GM18517 (cell line): Measurements from ENCODE around the gene STX12.
"Not testable (repeated sequence)": the region's sequence is repeated elsewhere in the genome, so short reads cannot be mapped to it uniquely, and the experiment has no call there.

Source experiments
- ATAC-seq: cut with Tn5 transposase; IDR thresholded peaks from one replicate; pipeline ENCODE4 v1.9.1; 2021; ENCODE audit warnings: mild to moderate bottlenecking, moderate library complexity; ENCODE audit not compliant: unreplicated experiment

STX12 gene

DNA sequence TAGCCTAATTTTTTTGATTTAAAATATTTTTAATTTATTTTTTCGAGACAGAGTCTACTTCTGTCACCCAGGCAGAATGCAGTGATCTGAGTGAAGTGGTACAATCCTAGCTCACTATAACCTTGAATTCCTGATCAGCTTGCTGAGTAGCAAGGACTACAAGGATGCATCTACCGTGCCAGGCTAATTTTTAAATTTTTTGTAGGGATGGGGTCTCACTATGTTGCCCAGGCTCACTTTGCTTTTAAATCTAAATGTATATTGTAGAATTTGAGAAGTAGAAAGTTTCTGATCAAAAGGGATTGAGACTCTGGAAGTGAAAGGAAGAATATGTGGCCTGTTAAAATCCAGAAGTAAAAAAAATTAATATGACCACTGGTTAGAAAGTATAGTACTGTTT lies 1.6 kb downstream of the STX12 start:
- ATAC-seq: no peak

DNA sequence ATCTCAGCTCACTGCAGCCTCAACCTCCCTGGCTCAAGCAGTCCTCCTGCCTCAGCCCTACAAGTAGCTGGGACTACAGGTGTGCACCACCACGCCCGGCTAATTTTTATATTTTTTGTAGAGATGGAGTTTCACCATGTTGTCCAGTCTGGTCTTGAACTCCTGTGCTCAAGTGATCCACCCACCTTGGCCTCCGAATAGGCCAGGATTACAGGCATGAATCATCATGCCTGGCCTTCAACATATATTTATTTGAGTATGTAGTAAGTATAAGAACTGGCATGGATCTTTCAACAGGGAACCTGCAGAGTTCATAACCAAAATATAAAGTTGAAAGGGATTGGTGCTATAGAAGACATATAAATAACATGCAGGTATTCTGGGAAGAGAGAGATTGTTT lies 2.3 kb downstream of the STX12 start:
- not testable (repeated sequence) for ATAC-seq

DNA sequence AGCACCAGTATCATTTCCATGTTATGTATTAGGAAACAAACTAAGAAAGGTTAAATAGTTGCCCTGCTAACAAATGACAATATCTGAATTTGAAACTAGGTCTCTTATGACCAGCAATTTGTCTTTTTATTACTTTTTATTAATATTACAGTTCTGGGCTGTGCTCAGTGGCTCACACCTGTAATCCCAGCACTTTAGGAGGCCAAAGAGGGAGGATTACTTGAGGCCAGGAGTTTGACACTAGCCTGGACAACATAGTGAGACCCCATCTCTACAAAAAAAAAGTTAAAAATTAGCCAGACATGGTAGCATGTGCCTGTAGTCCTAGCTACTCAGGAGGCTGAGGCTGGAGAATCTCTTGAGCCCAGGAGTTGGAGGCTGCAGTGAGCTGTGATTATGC lies 3.3 kb downstream of the STX12 start:
- not testable (repeated sequence) for ATAC-seq

DNA sequence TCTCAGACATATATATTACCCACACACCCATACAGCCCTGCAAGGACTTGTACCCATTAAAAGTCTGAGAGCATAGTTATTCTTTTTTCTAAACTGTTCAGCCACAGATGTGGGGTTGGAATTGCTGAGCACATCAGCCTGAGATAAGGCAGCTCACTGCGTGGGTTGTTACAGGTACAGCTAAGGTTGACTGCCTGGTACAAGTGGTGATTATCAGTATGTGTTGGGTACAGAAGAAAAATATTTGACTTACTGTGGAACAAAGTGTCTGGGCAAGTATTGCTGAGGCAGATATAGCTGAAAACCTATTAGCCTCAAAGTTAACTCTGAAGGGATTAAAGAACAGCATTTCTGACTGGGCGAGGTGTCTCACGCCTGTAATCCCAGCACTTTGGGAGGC lies 5.0 kb downstream of the STX12 start:
- ATAC-seq: no peak

DNA sequence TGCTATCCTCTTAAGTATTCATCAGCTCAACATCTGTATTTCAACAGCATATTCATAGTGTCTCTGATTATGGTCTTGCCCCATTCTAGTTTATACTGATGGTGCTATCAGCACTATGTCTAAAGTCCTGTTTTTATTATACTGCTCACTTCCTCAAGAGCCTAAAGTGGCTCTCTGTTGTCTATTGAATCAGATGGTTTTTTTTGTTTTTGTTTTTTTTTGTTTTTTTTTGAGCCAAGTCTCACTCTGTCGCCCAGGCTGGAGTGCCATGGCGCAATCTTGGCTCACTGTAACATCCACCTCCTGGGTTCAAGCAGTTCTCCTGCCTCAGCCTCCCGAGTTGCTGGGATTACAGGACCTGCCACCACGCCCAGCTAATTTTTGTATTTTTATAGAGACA lies 6.1 kb downstream of the STX12 start:
- ATAC-seq: no peak

- no peak for ATAC-seq
Measured at GRCh38 chr1:27782950-27783349, 9.9 kb downstream of the STX12 start.

DNA sequence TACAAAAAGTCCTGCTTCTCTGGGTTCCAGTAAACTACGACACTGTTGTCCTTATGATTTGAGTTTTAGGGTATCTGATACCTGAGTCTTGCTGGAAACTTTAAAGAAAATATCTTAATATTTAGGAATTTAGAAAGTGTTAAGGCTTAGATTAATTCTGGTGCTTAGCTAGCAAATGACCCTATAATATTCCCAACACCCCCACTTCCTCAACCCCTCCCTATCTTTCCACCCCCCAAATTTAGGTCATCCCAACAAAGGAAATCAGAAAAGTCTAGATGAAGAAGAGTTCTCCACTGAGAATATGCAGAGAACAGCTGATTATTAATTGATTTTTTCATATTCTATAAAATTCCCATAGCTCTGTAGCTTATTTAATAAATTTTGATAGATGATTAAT lies 11.7 kb downstream of the STX12 start:
- ATAC-seq: no peak

- no peak for ATAC-seq
Measured at GRCh38 chr1:27785781-27786455, 12.9 kb downstream of the STX12 start.

DNA sequence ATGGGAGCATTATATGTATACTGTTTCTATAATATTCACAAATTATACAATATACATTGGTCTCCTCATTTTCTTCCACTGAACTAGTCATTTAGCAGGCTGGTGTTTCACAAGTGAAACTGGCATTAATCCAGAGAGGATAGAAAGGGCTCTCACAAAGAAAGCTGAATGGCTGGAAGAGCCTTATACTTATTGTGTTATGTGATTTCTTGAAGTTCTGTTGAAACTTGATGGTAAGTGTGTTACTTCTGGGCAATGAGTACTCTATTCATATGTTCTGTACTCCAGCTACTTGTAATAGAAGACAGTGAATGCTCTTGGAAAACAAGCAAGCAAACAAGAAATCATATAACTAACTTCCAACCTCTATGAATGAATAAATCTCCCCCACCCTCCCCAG lies 14.9 kb downstream of the STX12 start:
- ATAC-seq: no peak

GRCh38 chr1:27789540-27790041 lies 16.6 kb downstream of the STX12 start:
- ATAC-seq: no peak

GRCh38 chr1:27790270-27790669 lies 17.3 kb downstream of the STX12 start:
- not testable (repeated sequence) for ATAC-seq

GRCh38 chr1:27795601-27796000 lies 22.6 kb downstream of the STX12 start:
- ATAC-seq: no peak

DNA sequence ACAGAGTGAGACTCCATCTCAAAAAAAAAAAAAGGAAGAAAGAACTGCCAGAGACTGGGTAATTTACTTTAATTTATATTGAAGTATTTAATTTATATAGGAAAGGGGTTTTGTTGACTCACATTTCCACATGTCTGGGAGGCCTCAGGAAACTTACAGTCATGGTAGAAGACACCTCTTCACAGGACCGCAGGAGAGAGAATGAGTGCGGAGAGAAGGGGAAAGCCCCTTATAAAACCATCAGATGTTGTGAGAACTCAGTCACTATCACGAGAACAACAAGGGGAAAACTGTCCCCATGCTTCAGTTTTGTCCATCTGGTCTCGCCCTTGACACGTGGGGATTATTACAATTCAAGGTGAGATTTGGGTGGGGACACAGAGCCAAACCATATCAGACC lies 31.8 kb downstream of the STX12 start:
- no peak for ATAC-seq

- ATAC-seq: no peak
Measured at GRCh38 chr1:27806758-27807157, 33.7 kb downstream of the STX12 start.

DNA sequence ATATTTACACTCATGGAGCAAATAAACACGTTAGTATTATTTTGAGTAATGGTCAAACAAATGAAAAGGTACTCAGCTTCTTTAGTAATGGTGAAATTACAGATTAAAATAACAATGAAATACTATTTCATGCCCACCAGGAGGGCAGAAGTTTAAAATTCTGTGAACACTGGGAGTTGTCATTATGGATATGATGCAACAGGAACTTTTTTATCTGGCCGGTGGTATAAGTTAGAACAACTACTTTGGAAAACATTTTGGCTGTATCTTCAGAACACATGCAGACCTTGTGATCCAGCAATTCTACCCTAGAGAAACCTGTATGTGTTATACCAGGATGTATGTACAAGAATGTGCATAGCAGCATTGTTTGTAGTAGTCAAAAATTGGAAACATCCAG lies 34.4 kb downstream of the STX12 start:
- ATAC-seq: no peak

GRCh38 chr1:27808131-27808530 lies 35.1 kb downstream of the STX12 start:
- ATAC-seq: not testable (repeated sequence)

- no peak for ATAC-seq
Measured at GRCh38 chr1:27809883-27810282, 36.9 kb downstream of the STX12 start.

GRCh38 chr1:27811741-27812500 lies 38.9 kb downstream of the STX12 start:
- ATAC-seq: no peak

DNA sequence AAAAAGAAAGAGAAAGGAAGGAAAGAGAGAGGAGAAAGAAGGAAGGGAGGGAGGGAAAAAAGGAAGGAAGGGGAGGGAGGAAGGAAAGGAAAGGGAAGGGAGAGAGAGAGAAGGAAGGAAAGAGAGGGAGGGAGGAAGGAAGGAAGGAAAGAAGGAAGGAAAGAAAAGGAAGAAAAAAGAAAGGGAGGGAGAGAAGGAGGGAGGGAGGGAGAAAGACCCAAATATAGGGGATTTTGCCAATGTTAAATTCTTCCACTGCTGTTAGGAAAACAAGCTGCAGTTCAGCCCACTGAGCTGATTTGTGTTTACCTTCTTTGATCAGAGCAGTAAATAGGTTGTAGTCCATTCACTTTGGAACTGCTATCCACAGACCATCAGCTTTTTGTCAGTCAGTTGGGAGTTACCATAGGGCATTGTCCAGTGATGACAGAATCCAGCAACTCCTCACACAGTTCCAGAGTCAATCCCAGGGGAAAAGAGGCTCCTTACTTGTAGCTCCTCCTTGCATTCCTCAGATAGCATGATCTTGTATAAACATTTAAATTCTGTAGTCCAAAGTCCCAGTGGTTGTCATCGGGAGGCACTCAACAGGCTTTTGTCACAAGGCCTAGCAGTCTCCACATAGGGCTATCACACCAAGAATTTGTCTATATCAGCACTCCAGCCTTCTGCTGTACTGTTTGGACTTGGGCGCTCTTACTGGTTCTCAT lies 44.1 kb downstream of the STX12 start:
- ATAC-seq: no peak

DNA sequence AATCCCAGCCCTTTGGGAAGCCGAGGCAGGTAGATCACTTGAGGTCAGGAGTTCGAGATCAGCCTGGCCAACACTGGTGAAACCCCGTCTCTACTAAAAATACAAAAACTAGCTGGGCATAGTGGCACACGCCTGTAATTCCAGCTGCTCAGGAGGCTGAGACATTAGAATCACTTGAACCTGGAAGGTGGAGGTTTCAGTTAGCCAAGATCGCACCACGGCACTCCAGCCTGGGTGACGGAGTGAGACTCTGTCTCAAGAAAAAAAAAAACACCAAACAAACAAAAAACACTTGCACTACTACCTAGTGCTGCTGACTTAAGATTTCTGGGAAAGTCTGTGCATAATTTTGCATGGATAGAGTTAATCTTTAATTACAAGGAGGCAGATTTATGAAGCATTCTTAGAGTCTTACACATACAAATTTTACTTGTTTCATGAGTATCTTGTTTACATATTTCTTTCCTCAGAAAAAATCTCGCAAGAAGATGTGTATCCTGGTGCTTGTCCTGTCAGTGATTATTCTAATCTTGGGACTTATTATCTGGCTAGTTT lies 48.8 kb downstream of the STX12 start:
- no peak for ATAC-seq

- ATAC-seq: no peak
Measured at GRCh38 chr1:27823784-27824183, 50.8 kb downstream of the STX12 start.
